GM18867 (cell line): ENCODE measurements around the gene RNF141.

Experiments used
- ATAC-seq: cut with Tn5 transposase; IDR thresholded peaks from one replicate; pipeline ENCODE4 v1.9.1; 2021; ENCODE audit warnings: mild to moderate bottlenecking, moderate library complexity; ENCODE audit not compliant: unreplicated experiment

RNF141 gene

GRCh38 chr11:10483174-10483573, 57.8 kb downstream of the RNF141 start:
- no peak for ATAC-seq

- ATAC-seq, result no peak
Observed at GRCh38 chr11:10481560-10482349, 59.2 kb downstream of the RNF141 start.

- ATAC-seq, result no peak
Observed at GRCh38 chr11:10480760-10481159, 60.2 kb downstream of the RNF141 start.

GRCh38 chr11:10480026-10480425, 61.0 kb downstream of the RNF141 start:
- ATAC-seq, result no peak

- ATAC-seq, result no peak
Observed at GRCh38 chr11:10478574-10479550, 62.1 kb downstream of the RNF141 start.

- ATAC-seq, result no peak
Observed at GRCh38 chr11:10478066-10478465, 62.9 kb downstream of the RNF141 start.

- no peak for ATAC-seq
Observed at GRCh38 chr11:10477690-10478046, 63.3 kb downstream of the RNF141 start.

GRCh38 chr11:10476927-10477689, 63.9 kb downstream of the RNF141 start:
- ATAC-seq, result no peak

GRCh38 chr11:10476342-10476741, 64.6 kb downstream of the RNF141 start:
- ATAC-seq, result no peak

- ATAC-seq, result no peak
Observed at GRCh38 chr11:10474551-10474950, 66.4 kb downstream of the RNF141 start.

GRCh38 chr11:10473371-10473770, 67.6 kb downstream of the RNF141 start:
- ATAC-seq, result no peak

GRCh38 chr11:10462746-10463300, 78.2 kb downstream of the RNF141 start:
- no peak for ATAC-seq
